ENCODE measurements around the gene PPARA. TPM values are rescaled to one million over a fixed set of nuclear protein-coding genes. Genes with fewer than 3 reads are reported as not detected.
A peak's percentile ranks its signal among the peaks of the same experiment; 100 is the strongest.

PPARA gene
- total and polyA plus RNA-seq, 12 donors, result 5.1 to 208 (median 37.4) TPM

GRCh38 chr22:46145896-46146295 lies 4.4 kb upstream of the PPARA start:
- TF ChIP-seq CTCF (IDR thresholded peaks at IDR 0.05) (no peak), POLR2A (IDR thresholded peaks at IDR 0.05) (no peak)
- peak in 1 of 7 donors; percentile 13 for DNase-seq
- Histone ChIP-seq H3K27me3 (no peaks in the 10 kb centered on the region), H3K9me3 (replicated peaks in 1 of 3) (no peaks in the 10 kb centered on the region), H3K4me3 (no peak overlapping the region), H3K27ac (no peak overlapping the region), H3K36me3 (replicated peaks in 1 of 2) (no peaks in the 10 kb centered on the region), H3K4me1 (replicated peaks in 1 of 2) (peaks cover 0 to 5% of the 10 kb centered on the region in 2 donors)
- intact Hi-C loops (cut with DNase I), result no loop called here
- 91 to 97% (median 94%) methylated on average over 7 to 11 of the region's 11 CpGs for WGBS, 4 donors

- intact Hi-C loops (cut with DNase I), result no loop called here
- WGBS, 4 donors, result 90 to 95% (median 92%) methylated on average over 4 of the region's 4 CpGs
- no peaks in the 10 kb centered on the region for H3K9me3 ChIP-seq (replicated peaks in 1 of 3)
- no peaks in the 10 kb centered on the region for H3K36me3 ChIP-seq (replicated peaks in 1 of 2)
- no peak overlapping the region for H3K4me3 ChIP-seq
- peaks cover 0 to 5% of the 10 kb centered on the region in 2 donors for H3K4me1 ChIP-seq (replicated peaks in 1 of 2)
- no peak overlapping the region for H3K27ac ChIP-seq
- DNase-seq, result no peak
- TF ChIP-seq CTCF (IDR thresholded peaks at IDR 0.05), result no peak
- no peak for TF ChIP-seq POLR2A (IDR thresholded peaks at IDR 0.05)
- no peaks in the 10 kb centered on the region for H3K27me3 ChIP-seq
These were observed 4.0 kb upstream of the PPARA start for GRCh38 chr22:46146329-46146728.

GRCh38 chr22:46147061-46147460 lies 3.3 kb upstream of the PPARA start:
- 58 to 68% (median 62%) methylated on average over 2 to 7 of the region's 7 CpGs for WGBS, 4 donors
- peaks cover 4 to 13% of the 10 kb centered on the region in 2 donors for H3K4me1 ChIP-seq (replicated peaks in 1 of 2)
- intact Hi-C loops (cut with DNase I), result no loop called here
- no peak overlapping the region for H3K27ac ChIP-seq
- H3K4me3 ChIP-seq, result no peak overlapping the region
- DNase-seq, result peak in 1 of 7 donors; percentile 23
- H3K36me3 ChIP-seq (replicated peaks in 1 of 2), result no peaks in the 10 kb centered on the region
- no peaks in the 10 kb centered on the region for H3K9me3 ChIP-seq (replicated peaks in 1 of 3)
- no peaks in the 10 kb centered on the region for H3K27me3 ChIP-seq
- TF ChIP-seq CTCF (IDR thresholded peaks at IDR 0.05), result no peak

GRCh38 chr22:46147471-46148267 lies 2.7 kb upstream of the PPARA start:
- no peaks in the 10 kb centered on the region for H3K27me3 ChIP-seq
- DNase-seq, result peak in 6 of 7 donors; percentile 42 to 79 (median 72)
- TF ChIP-seq CTCF (IDR thresholded peaks at IDR 0.05) (no peak), POLR2A (IDR thresholded peaks at IDR 0.05) (no peak)
- intact Hi-C loops (cut with DNase I), result no loop called here
- H3K9me3 ChIP-seq (replicated peaks in 1 of 3), result no peaks in the 10 kb centered on the region
- H3K27ac ChIP-seq, result peak overlapping the region in 1 of 5 donors; percentile 90
- 52 to 58% (median 56%) methylated on average over 15 to 19 of the region's 19 CpGs for WGBS, 4 donors
- no peaks in the 10 kb centered on the region for H3K36me3 ChIP-seq (replicated peaks in 1 of 2)
- no peak overlapping the region for H3K4me3 ChIP-seq
- peaks cover 4 to 19% of the 10 kb centered on the region in 2 donors for H3K4me1 ChIP-seq (replicated peaks in 1 of 2)
